Kasumi-1 (cell line): ENCODE data around the gene ANO1.

Experiments used
- DNase-seq, 2 experiments: peaks; one replicate each; lab custom pipeline; 2025; lab: John Stamatoyannopoulos, UW

Gene ANO1

DNA sequence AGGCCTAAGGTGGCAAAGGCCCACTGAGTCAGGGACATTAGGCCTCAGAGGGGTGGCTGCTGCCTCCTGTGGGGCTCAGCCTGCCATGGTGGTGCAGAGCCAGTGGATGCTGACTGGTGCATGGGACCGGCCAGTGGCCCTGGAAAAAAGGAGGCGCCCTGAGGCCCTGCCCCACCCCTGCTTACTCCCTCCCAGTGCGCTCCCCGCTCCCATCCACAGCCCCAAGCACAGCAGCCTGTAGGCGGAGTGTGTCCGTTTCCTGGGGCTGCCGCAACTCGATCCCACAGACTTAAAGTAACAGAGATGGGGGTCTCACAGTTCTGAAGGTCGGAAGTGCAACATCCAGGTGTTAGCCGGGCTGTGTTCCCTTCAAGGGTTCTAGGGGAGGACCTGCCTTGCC is 86.6 kb downstream of the ANO1 start:
- no peak for DNase-seq

DNA sequence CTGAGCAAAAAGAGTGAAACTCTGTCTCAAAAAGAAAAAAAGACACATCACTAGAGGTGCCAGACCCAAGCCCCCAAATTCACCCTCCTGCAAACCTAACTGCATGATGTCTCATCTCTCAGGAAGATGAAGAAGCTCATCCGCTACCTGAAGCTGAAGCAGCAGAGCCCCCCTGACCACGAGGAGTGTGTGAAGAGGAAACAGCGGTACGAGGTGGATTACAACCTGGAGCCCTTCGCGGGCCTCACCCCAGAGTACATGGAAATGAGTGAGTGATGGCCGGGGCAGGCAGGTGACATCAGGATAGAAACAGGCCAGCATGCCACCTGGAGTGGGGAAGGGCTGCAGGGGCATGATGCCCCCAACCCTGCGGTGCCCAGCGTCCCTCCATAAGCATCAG is 89.0 kb downstream of the ANO1 start:
- no peak for DNase-seq

DNA sequence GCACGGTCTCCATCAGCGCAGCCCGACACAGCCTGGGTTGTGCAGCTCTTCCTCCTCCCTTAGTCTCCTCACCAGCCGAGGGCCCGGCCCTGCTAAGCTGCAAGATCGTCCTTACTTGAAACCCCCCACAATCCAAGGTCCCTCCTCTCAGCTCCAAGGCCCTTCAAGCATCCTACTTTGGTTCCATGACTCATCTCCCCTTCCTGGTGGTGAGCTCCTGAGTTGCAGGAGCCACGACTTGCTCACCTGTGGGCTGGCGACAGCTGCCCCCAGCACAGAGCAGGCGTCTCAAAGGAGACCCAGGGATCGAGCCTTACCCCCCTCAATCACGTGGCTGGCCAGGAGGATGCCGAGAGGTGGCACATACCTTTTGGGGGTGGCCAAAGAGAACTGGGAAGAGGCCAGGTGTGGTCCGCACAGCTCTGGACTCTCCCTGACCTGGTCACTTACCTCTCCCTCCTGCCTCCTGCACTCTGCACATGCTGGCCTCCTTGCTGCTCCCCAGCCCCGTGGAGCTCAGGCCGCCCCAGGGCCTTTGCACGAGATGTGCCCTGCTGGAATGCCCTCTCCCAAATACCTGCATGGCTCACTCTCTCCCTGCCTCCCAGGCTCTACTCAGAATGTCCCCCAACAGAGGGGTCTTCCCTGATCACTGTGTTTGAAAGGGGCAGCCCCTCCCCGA is 89.7 kb downstream of the ANO1 start:
- DNase-seq, result no peak

DNA sequence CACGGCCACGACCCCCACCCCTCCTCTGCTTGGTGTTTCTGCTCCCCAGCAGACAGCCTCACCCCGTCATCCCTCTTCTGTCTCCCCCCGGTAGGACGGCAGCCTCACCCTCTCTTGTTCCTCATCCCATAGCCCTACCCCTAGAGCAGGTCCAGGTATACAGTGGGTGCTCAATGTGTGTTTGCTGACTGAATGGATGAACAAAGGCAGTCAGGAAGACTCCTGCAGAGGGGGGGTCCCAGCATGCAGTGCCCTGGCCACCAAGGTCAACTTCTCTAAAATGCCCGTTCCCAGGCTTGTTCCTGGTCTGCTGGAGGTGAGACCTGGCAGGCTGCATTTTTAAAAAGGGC is 90.3 kb downstream of the ANO1 start:
- no peak for DNase-seq

DNA sequence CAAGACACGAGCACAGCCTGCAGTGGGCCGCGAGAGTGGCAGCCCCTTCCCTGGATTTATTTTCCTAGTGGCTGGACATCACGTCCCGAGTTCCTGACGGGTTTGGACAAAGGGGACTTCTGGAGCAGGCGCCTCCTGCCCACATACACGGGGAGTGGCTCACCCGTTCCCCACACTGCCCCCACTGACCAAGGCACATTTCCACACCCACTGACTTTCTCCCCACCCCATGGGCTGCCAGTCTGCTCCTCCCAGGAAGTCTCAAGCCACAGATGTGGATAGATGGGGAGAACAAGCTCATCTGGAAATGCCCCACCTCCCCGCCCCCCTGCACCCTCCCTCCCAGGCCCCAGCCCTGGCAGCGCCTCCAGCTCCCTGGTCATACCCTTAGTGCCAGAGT is 91.0 kb downstream of the ANO1 start:
- no peak for DNase-seq

DNA sequence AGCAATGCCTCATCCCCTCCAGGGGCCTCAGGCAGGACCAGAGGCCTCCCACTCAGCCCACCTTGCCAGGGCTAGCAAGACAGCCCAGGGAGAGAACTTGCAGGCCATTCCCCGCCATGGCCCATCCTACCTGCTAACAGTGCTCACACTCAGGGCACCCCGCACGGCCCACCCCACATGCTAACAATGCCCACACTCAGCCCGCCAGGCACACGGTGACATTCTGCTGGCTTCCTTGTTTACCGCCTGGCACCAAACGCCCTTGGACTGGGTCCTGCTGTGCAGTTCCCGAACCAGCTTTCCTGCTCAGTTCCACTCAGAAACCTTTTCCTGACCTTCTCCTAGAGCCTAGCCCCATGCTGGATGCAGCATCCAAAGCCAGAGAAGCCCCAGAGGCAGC is 91.5 kb downstream of the ANO1 start:
- DNase-seq, result no peak

DNA sequence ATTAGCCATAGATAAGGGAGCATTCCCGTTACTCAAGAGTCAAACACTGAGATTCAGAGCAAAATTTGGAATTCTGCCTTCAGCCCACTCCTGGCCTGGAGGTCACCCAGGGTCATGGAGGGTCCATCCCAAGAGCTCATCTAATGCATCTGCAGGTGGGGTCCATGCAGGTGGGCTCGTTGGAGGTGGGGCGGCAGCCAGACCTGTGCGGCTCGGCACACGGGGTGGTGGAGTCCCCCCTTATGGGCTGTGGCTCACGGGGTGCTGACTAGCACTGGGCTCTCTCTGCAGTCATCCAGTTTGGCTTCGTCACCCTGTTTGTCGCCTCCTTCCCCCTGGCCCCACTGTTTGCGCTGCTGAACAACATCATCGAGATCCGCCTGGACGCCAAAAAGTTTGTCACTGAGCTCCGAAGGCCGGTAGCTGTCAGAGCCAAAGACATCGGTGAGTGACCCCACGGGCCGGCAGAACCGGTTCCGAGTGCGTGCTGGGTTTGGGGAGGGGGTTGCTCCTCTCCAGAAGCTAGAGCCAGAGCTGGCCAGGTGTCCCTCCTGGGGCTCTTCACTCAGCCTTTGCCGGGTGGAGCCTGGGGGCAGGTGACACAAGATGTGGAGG is 92.6 kb downstream of the ANO1 start:
- DNase-seq, result no peak

DNA sequence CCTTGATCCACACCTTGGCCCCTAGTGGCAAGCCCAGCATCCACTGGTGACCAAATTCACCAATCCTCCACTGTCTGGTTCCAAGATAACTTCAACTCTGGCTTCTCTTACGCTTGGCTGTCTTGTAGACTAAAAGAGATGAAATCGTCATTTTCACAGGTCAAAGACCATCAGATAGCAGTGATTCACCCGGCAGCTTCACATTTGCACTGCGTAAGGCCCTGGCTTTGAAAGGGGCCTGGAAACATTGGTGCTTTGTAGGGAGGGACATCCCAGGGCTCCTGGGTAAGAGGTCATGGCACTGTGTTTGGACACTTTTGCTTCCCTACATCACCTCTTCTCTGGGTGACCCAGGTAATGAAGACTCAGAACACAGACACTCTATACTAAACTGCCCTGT is 94.9 kb downstream of the ANO1 start:
- DNase-seq, result no peak

DNA sequence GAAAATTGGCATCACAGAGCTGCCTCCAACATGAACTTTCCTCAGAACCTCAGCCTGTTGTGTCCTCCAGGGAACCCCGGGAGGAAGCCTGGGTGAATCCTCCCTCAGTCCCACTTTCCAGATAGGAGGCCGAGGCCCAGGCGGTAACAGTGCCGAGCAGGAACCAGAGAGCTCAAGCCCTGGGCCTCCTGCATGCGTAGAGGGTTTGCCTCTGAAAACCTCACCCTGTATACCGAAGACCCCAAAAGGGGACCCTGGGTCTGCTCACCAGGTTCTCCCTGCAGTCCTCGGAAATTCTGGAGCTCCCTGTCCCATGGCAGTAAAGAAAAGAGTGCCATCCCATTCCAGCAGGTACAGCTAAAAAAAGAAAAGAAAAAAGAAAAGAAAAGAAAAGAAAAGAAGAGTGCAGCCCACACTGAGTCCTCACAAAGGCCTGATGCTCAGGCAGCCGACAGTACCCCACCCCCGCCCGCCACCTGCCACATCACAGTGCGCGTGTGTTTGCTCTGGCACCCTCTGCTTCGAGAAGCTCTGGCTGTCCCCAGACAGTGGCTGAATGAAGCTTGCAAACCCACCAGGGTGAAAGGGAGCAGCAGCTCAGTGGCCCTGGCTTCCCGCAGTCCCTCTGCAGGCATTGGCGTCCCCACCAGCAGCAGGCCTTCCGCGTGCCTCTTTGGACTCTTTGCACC is 96.6 kb downstream of the ANO1 start:
- DNase-seq, result no peak

DNA sequence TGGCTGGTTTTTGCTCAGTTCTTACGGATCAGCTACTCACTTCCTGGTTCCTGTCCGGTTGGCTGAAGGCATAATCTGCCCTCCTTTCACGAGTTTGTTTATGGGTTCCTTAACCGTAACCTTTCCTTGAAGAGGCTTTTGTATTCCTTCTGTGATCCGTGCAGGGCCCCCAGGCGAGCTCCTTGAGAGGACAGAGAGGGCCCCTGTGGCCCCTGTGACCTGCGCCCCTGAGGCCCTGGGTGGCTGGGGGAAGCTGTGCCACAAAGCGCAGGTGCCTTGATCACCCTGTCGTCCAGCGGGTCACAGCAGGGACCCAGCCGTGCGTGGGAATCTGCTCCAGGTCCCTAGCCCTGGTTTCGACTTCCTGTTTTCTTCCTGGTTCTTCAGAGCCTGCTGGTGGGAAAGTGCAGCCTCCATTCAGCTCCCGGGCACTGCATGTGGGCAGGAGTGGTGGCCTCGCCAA is 97.2 kb downstream of the ANO1 start:
- no peak for DNase-seq

DNA sequence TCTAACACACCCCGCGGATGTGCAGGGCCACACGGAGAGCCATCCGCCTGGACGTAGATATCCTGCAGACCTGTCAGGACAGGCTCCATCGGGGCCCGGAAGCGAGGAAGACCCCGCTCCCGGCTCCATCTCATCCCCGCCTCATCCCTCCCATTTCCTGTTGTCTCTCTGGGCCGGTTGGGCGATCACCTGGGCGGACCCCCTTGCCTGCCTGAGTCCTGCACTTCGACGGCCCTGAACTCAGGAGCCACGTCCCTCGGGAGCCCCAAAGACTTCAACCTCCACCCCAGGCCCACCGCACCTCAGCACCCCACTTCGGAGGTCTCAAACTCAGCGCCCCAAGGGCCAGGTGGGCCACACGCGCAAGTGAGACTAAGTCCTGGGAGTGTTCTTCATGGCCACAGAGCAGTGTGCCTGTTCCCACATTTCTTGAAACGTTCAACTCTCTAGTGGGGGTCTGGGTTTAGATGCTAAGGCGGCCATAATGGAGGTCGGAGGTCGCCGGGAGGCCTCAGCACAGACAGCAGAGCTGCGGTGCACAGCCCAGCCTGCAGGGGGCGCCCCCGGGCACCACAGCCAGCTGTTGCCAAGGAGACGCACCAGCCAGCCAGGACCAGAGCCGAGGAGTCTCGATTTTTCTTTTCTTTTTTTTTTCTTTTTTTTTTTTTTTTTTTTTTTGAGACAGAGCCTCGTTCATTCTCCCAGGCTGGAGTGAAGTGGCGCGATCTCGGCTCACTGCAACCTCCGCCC is 99.0 kb downstream of the ANO1 start:
- DNase-seq, result peak in 1 of 2 experiments; percentile 6

DNA sequence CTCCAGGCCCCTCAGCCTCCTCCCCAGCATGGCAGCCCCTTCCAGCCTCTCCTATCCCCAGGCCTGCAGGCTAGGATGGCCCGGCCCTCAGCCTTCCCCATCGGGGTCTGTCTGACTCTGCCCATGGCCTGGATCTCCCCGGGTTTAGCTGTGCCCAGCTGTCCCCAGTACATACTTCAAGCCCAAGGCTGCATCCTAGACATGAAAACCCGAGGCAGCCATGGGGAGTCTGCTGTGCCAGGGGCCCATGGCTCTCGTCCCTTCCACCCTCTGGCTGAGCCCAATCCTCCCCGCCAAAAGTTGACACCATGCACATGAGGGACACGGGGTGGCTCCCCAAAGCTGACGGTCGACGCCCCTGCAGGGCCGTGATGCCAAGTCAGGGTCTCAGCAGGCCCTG is 102.8 kb downstream of the ANO1 start:
- no peak for DNase-seq

DNA sequence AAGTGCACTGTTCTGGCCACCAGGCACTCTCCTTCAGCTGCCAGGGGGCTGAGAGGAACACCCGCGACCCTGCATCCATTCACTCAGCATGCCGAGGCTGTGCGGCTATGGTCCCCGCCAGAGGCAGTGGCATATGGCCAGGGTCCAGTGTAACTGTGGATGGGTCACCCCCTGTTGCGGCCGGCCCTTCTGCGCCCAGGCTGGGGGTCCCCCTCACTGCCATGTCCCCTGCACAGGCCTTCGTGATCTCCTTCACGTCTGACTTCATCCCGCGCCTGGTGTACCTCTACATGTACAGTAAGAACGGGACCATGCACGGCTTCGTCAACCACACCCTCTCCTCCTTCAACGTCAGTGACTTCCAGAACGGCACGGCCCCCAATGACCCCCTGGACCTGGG is 104.1 kb downstream of the ANO1 start:
- no peak for DNase-seq

DNA sequence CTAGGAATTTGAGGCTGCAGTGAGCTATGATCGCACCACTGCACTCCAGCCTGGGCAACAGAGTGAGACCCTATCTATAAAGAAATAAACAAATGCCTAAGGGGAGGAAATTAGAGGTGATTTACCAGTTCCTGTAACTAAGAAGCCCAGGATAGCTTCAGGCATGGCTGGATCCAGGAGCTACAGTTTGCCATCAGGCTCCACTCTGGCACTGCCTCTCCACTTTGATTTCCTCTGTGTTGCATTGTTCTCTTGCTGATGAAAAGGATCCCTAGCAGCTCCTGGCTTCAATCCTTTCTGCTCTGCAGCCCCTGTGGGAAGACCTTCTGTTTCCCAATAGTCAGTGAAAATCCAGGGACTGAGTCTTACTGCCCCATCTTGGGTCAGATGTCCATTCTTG is 104.9 kb downstream of the ANO1 start:
- no peak for DNase-seq

DNA sequence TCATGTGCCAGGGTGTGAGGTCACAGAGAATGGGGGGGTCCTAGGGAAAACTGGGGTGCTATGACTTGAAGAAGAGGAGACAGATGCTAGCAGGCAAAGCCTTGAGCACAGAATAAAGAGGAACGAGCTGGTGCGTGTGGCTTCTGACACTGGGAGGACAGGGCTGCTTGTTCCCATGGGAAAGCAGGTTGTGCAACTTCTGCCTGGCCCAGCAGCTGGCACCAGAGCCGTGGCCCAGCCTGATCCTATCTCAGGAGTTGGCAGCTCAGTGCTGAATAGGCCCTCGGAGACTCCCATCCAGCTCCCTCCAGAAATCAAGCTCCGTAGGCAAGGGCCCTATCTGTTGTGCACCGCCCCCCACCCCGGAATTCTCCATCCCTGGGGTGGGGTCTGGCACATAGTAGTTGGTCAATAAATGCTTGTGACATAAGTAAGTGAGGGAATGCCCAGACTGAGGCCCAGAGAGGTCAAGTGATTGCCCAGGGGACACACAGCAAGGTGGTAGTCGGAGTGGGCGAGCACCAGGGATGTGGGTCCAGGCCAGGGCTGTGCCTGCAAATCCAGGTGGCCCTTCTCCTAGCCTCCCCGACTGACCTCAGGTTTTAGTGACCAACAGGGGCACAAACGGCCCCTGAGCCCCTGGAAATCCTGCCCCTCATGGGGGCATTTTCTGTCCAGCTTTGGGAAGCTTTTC is 105.5 kb downstream of the ANO1 start:
- no peak for DNase-seq

DNA sequence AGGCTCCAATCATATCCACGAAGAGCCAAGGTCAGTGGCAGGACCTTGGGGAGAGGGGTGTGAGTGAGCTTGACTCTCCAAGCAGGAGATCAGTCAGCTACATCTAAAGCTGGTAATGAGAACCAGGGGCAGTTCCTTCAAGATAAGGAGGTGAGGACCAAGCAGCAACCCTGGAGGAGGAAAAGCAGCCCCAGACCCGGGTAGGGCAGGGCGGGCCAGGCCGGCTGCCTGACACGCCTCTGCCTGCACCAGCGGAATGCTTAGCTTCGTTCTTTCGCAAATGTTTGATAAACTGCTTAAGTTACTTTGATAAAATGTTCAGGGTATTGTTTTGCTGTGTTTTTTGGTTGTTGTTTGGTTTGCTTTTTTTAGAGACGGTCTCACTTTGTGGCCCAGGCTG is 106.3 kb downstream of the ANO1 start:
- no peak for DNase-seq

DNA sequence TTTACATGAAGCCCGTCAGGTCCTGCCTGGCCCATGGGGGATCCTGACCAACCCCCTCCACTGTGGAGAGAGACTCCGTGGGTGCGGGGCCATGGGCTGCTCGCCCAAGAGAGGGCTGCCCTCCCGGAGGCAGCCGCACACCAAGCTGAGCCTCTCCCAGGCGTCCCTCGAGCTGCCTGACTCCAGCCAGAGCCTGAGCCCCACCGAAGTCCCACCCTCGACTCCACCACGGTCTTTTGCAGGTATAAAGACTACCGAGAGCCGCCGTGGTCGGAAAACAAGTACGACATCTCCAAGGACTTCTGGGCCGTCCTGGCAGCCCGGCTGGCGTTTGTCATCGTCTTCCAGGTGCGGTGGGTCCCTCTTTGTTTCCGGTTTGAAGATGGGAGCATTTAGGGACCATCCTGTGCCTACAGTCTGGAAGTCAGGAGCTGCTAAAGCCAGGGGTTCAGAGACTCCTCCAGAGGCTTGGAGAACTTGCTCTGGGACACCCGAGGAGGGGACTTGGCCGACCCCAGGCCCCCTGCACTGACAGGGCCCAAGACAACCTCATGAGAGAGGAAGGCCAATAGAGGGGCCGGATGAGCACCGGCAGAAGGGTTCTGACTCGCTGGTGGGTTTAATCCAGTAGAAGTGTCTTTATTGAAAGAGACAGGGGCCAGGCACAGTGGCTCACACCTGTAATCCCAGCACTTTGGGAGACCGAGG is 107.4 kb downstream of the ANO1 start:
- no peak for DNase-seq

DNA sequence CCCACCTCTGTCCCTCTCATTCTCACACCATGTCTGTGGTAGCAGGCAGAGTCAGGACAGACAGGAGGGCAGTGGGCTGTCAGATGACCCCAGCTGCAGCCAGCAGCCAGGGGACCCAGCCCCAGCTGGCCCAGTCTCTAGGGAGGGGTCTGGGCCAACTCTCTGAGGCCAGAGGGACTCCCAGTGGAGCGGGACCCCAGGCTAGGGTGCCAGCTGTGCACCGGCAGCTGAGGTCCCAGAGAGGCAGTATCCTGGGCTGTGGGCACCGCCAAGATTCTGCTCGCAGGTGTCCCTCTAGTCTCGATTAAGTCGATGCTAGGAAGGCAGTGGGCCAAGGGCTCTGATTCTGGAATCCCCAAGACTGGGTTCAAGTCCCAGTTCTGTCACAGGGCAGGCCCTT is 108.3 kb downstream of the ANO1 start:
- no peak for DNase-seq

DNA sequence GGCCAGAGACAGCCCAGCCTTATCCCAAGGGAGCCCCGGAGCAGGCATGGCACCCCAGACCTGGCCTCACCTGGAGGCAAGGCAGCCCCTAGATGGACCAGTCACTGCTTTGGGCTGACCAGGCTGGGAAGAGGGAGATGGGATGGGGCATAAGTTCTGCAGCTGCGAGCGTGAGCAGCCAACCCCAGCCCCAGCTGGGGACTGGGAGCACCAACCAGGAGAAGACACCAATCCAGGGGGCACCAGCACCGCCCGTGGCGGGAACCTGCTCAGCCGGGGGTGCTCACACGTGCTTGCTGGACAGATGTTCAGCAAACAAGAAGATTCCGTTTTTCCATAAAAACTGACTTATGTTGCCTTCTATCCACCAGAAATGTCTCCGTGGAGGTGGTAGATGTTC is 108.8 kb downstream of the ANO1 start:
- DNase-seq, result no peak

DNA sequence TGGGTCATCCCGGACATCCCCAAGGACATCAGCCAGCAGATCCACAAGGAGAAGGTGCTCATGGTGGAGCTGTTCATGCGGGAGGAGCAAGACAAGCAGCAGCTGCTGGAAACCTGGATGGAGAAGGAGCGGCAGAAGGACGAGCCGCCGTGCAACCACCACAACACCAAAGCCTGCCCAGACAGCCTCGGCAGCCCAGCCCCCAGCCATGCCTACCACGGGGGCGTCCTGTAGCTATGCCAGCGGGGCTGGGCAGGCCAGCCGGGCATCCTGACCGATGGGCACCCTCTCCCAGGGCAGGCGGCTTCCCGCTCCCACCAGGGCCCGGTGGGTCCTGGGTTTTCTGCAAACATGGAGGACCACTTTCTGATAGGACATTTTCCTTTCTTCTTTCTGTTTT is 109.7 kb downstream of the ANO1 start:
- no peak for DNase-seq

DNA sequence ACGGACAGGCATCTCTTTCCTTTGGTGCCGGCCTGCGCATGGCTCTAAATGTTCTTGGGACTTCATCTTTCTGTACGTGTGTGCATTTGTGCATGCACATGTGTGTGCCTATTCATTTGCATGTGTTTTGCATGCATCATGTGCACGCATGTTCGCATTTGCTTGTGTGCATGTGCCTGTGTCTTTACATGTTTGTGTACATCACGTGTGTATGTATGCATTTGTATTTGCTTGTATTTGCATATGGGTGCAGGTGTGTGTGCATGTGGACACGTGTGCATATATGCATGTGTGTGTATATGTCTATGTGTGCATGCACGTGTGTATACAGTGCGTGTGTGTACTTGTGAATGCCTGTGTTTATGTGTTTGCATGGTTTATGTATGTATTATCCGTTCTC is 111.5 kb downstream of the ANO1 start:
- no peak for DNase-seq
